ENCODE results near the gene C6orf141. TPM values are rescaled to one million over a fixed set of nuclear protein-coding genes. Genes with fewer than 3 reads are reported as not detected.
A peak's percentile ranks its signal among the peaks of the same experiment; 100 is the strongest.

The C6orf141 gene
- total and polyA plus RNA-seq, 2 of the 13 experiments (the other 11 are each of a cell fraction or from before 2014, with no cell fraction given) = 0.07 TPM; not detected in 1

- TF ChIP-seq RAD21 (CRISPR knock-in tag; IDR thresholded peaks at IDR 0.05) (peak; percentile 48; the same call in 1 of the 2 replicates), KLF16 (CRISPR knock-in tag; IDR thresholded peaks at IDR 0.05) (0 out of 4 replicates have a peak, but pooled peaks of 1 of the 2 experiments have one; percentile 71), SIX4 (CRISPR knock-in tag; IDR thresholded peaks at IDR 0.05) (peak; percentile 87), SRY (CRISPR knock-in tag; IDR thresholded peaks at IDR 0.05) (no peak), IRF9 (CRISPR knock-in tag; IDR thresholded peaks at IDR 0.05; ENCODE audit: borderline replicate concordance) (peak; percentile 23; the same call in 1 of the 2 replicates), ARNT2 (CRISPR knock-in tag; IDR thresholded peaks at IDR 0.05; ENCODE audit: low read depth) (no peak), BCL6 (CRISPR knock-in tag; IDR thresholded peaks at IDR 0.05) (peak; percentile 92), IKZF5 (CRISPR knock-in tag; IDR thresholded peaks at IDR 0.05) (peak; percentile 92), ZNF264 (CRISPR knock-in tag; IDR thresholded peaks at IDR 0.05) (peak; percentile 84), NCOR1 (IDR thresholded peaks at IDR 0.05; ENCODE audit: borderline replicate concordance, low read length) (peak; percentile 98), KDM1A (CRISPR knock-in tag; IDR thresholded peaks at IDR 0.05) (peak; percentile 82), ZEB1 (IDR thresholded peaks at IDR 0.05; ENCODE audit: insufficient replicate concordance, low read depth) (peak; percentile 80), ZSCAN21 (CRISPR knock-in tag; IDR thresholded peaks at IDR 0.05; ENCODE audit: borderline replicate concordance) (peak; percentile 59; the same call in 1 of the 2 replicates)
Observed at GRCh38 chr6:49522710-49523593, 27.5 kb upstream of the C6orf141 start (continued).

All from HepG2 (cell line).